Posterior vena cava (tissue), 2 donors: ENCODE measurements around the gene LAX1. TPM values are rescaled to one million over a fixed set of nuclear protein-coding genes. Genes with fewer than 3 reads are reported as not detected.
A peak's percentile ranks its signal among the peaks of the same experiment; 100 is the strongest.
"Not testable (repeated sequence)": the region's sequence is repeated elsewhere in the genome, so short reads cannot be mapped to it uniquely, and the experiment has no call there.

ENCODE experiments used
- DNase-seq: peaks from one replicate; pipeline ENCODE4 v3.0.0-alpha.2; 2020; ENCODE audit warnings: low spot score
- intact Hi-C, 2 donors: fragments of 100-400 bp; cut with DNase I; formaldehyde crosslinking; loops; one replicate each; pipeline versions ENCODE4 v1.14.1 to v1.14.2; 2022 to 2023
- long read RNA-seq, 2 donors: library from polyadenylated mRNA; unstranded; transcript quantifications; one replicate each; pipeline ENCODE4 v2.0.0, GENCODE V29; 2020 to 2021
- total RNA-seq, 2 donors: library from RNA; stranded (reverse); fragmentation: NEBNext Ultra II Directional; extraction: Animal tissue kit (Norgen Biotek cat#: 25700); gene quantifications; one replicate each; pipeline ENCODE4 v1.2.1, GENCODE V29; 2021
- donor health status: DM: yes; HTN: yes; CAD: no.
- donor health status: DM: yes; HTN: yes; CAD: no.

LAX1 gene
- total RNA-seq, result under 1 TPM; 0.81 to 0.83 TPM
- long read RNA-seq, donor 1, result 0 reads
- long read RNA-seq, donor 2, result 0 reads

- intact Hi-C loops, result no loop called here
- no peak for DNase-seq
Observed at GRCh38 chr1:203765029-203765837, at the start of gene LAX1. LAX1 (plus strand) TSS chr1:203765183; CDS start chr1:203765566, 383 bp downstream.

- no peak for DNase-seq
- intact Hi-C loops, result no loop called here
Observed at GRCh38 chr1:203717120-203717519, 47.9 kb upstream of the LAX1 start.

- DNase-seq, result no peak
- intact Hi-C loops, result loop anchor here in 1 of 2 donors (10.0 kb wide), 1 partner anchor 115 kb away; no protein-coding TSS in a partner anchor
Observed at GRCh38 chr1:203720242-203720641, 44.7 kb upstream of the LAX1 start.

- DNase-seq, result no peak
- intact Hi-C loops, result loop anchor here in 1 of 2 donors (10.0 kb wide), 1 partner anchor 112 kb away; no protein-coding TSS in a partner anchor
Observed at GRCh38 chr1:203722909-203723308, 42.1 kb upstream of the LAX1 start.

GRCh38 chr1:203726417-203726867 is 38.5 kb upstream of the LAX1 start:
- intact Hi-C loops, result loop anchor here in 1 of 2 donors (10.0 kb wide), 1 partner anchor 108 kb away; no protein-coding TSS in a partner anchor
- no peak for DNase-seq

- intact Hi-C loops, result loop anchor here in 1 of 2 donors (10.0 kb wide), 1 partner anchor 102 kb away; no protein-coding TSS in a partner anchor
Observed at GRCh38 chr1:203733009-203733863, 31.7 kb upstream of the LAX1 start.

GRCh38 chr1:203742436-203742835 is 22.5 kb upstream of the LAX1 start:
- intact Hi-C loops, result no loop called here
- DNase-seq, result no peak

More at GRCh38 chr1:203733009-203733863, 31.7 kb upstream of the LAX1 start:
- no peak for DNase-seq

- intact Hi-C loops, result no loop called here
- DNase-seq, result no peak
Observed at GRCh38 chr1:203743091-203743571, 21.9 kb upstream of the LAX1 start.

- peak; percentile 84 for DNase-seq
- intact Hi-C loops, result no loop called here
Observed at GRCh38 chr1:203744075-203744972, 20.7 kb upstream of the LAX1 start.

GRCh38 chr1:203746281-203746680 is 18.7 kb upstream of the LAX1 start:
- DNase-seq, result no peak
- intact Hi-C loops, result no loop called here

- intact Hi-C loops, result no loop called here
Observed at GRCh38 chr1:203751051-203751450, 13.9 kb upstream of the LAX1 start.

GRCh38 chr1:203751618-203752361 is 13.2 kb upstream of the LAX1 start:
- DNase-seq, intact Hi-C loops: not testable (repeated sequence)

More at GRCh38 chr1:203751051-203751450, 13.9 kb upstream of the LAX1 start:
- no peak for DNase-seq

- intact Hi-C loops, result no loop called here
- DNase-seq, result no peak
Observed at GRCh38 chr1:203754455-203754864, 10.5 kb upstream of the LAX1 start.

GRCh38 chr1:203756036-203756435 is 8.9 kb upstream of the LAX1 start:
- intact Hi-C loops, result no loop called here
- no peak for DNase-seq

GRCh38 chr1:203758749-203759148 is 6.2 kb upstream of the LAX1 start:
- intact Hi-C loops, DNase-seq: not testable (repeated sequence)

GRCh38 chr1:203760506-203760905 is 4.5 kb upstream of the LAX1 start:
- intact Hi-C loops, result no loop called here

GRCh38 chr1:203761958-203762357 is 3.0 kb upstream of the LAX1 start:
- intact Hi-C loops, result not testable (repeated sequence)

More at GRCh38 chr1:203760506-203760905, 4.5 kb upstream of the LAX1 start:
- DNase-seq, result no peak

GRCh38 chr1:203763505-203763904 is 1.5 kb upstream of the LAX1 start:
- intact Hi-C loops, result no loop called here
- no peak for DNase-seq

More at GRCh38 chr1:203761958-203762357, 3.0 kb upstream of the LAX1 start:
- not testable (repeated sequence) for DNase-seq
